Daoy (cell line): ENCODE data around the gene SDF4. TPM values are rescaled to one million over a fixed set of nuclear protein-coding genes. Genes with fewer than 3 reads are reported as not detected.
"Not testable (repeated sequence)": the region's sequence is repeated elsewhere in the genome, so short reads cannot be mapped to it uniquely, and the experiment has no call there.

Source experiments
- DNase-seq: peaks from one replicate; pipeline ENCODE4 v3.0.0-alpha.2; 2015; ENCODE audit warnings: low read depth
- total RNA-seq: library from RNA; depleted of rRNA; stranded (reverse); fragments of >200 nt; shearing (Covaris generic); gene quantifications from 2 replicates; pipeline ENCODE4 v1.2.3, GENCODE V29; 2014

The SDF4 gene
- total RNA-seq, 1 experiment from 2014 or later, result 91.8 TPM

- no peak for DNase-seq
These were observed 27.7 kb upstream of the SDF4 start for GRCh38 chr1:1259540-1259939.

DNA sequence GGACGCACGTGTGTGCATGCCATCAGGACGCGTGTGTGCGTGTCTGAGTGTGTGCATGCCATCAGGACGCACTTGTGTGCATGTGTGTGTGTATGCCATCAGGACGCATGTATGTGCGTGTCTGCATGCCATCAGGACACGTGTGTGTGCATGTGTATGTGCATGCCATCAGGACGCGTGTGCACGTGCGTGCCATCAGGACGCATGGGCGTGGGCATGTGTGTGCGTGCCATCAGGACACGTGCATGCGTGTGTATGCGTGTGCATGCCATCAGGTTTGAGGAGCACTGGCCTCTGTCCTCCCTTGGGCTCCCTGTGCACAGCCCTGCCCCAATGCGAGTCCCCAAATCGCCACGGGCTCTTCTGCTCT, 27.3 kb upstream of the SDF4 start:
- no peak for DNase-seq

GRCh38 chr1:1256956-1257871, 25.4 kb upstream of the SDF4 start:
- no peak for DNase-seq

DNA sequence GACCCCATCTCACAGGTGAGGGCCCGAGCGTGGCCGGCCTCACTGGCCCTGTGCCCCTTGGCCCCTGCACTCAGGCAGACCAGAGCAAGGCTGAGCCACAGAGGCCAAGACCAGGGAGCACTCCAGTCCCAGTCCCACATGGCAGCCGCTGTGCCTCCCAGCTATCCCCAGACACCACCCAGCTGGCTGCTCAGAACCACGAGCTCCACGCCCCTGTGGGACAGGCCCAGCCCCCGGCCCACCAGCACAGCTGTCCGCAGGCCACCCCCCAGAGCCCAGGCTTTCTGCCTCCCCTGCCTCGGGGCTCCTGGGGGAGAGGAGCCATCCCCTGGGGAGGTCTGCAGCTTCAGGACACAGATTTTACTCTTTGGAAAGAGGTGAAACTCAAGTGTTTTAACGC, 23.8 kb upstream of the SDF4 start:
- no peak for DNase-seq

- no peak for DNase-seq
These were observed 23.3 kb upstream of the SDF4 start for GRCh38 chr1:1255078-1255477.

- DNase-seq, result no peak
These were observed 22.8 kb upstream of the SDF4 start for GRCh38 chr1:1254667-1254998.

DNA sequence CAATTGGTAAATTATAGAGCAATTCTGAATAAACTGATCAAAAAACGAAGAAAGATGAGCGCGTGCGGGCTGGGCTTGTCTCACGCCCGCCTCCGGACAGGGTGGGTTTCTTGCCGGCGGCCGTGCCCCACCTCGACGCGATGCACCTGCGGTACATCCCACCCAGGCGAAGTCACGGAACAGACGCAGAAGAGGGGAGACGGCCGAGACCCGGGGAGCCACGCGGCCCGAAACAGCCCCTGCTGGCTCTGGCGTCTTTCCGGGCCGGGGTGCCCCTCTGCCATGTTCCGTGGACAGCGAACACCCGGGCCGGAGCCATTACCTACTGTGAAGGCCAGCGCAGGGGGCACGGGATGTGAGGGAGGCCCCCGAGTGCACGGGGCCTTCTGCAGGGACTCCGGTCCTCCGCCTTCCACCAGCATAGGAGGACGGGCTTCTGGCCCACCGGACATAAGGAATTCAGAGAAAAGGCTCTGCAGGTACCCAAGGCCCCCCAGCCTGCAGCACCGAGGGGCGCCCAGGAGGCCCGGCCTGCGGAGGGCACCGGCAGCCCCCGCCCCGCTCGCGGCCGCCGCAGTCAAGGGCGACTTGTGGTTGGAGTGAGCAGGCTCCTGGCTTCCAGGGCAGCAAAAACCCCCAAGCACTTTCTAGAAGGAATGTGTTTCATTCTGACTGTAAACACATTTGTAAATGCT, 22.3 kb upstream of the SDF4 start:
- no peak for DNase-seq

GRCh38 chr1:1253314-1253713, 21.5 kb upstream of the SDF4 start:
- no peak for DNase-seq

DNA sequence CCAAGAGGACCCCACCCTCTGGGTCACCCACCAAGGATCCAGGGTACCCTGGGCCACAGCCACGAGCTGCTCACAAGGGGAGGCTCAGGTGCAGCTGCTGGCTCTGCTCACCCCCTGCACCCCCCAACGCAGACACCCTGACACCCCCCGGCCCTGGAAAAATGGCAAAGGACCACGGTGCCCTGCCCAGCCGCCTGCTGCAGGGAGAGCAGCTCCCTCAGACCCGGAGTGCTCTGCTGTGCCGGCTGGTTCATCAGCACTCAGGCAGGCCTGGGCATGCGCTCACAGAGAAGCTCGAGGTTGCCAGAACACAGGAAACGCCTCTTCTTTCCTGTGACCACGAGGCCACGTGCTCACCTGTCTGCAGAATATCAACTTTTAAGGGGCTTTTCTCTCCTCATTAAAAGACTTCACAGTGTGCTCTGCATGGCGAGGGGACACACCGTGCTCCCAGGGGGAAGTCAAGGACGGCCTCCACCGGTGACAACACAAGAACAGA, 19.0 kb upstream of the SDF4 start:
- DNase-seq, result no peak

- not testable (repeated sequence) for DNase-seq
These were observed 16.5 kb upstream of the SDF4 start for GRCh38 chr1:1248009-1248913.

- no peak for DNase-seq
These were observed 15.6 kb upstream of the SDF4 start for GRCh38 chr1:1247341-1247913.

- peak; percentile 25 for DNase-seq
These were observed 15.0 kb upstream of the SDF4 start, which contains the start of gene C1QTNF12 for GRCh38 chr1:1246577-1247340. Gene C1QTNF12 (minus strand): TSS chr1:1246722. CDS start chr1:1246690, 32 bp downstream.

GRCh38 chr1:1245817-1246576, 14.2 kb upstream of the SDF4 start:
- DNase-seq, result no peak

GRCh38 chr1:1245178-1245816, 13.5 kb upstream of the SDF4 start:
- DNase-seq, result no peak

DNA sequence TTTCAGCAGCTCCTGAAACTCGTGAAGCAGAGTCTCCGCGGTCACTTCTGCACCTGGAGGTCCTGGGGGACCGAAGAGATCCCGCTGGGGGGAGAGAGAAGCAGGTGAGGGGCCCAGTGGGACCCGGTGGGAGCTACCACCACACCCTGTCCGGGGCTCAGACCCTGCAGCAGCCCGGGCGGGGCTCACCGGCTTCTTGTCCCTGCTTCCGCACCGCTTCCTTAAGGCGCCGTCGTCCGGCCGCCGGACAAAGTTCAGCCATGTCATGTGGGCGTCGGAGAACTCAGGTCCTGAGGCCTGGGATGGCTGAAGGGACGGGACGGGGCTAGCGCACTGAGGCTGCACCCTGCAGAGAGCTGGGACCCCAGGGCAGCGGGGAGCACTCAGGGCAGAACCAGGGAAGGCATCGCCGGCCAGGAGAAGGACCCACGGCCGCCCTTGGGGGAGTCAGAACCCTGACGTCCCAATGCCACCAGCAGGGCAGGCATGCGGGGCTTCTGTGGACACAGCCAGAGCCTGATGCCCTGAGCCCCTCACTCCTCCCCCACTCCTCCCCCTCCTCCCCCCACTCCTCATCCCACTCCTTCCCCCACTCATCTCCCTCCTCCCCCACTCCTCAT, 12.5 kb upstream of the SDF4 start:
- DNase-seq, result peak; percentile 26

DNA sequence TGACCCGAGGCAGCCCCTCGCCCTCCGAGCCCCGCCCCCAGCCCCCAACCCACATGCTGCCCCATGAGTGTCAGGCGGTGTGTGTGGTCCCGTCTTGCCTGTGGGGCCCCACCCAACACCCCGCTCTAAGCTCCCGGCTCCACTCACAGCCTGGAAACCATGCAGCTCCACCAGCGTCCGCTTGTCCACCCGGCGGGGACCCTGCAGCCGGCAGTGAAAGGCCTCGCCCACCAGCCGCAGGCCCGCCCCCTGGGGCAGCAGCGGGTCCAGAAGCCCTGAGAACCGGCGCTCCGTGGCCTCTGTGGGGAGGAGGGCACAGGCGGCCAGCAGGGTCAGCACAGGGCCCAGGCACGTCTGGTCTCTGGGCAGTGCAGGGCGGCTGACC, 12.0 kb upstream of the SDF4 start:
- peak; percentile 27 for DNase-seq

GRCh38 chr1:1243266-1243660, 11.5 kb upstream of the SDF4 start:
- no peak for DNase-seq

GRCh38 chr1:1242461-1243265, 10.9 kb upstream of the SDF4 start:
- no peak for DNase-seq
